Measurements from ENCODE around the gene REV1.

GRCh38 chr2:99504844-99505584 lies 15.2 kb upstream of the REV1 start:
- TF ChIP-seq TBP (IDR thresholded peaks at IDR 0.05; ENCODE audit: low read depth, low read length) (no peak), CTCF (IDR thresholded peaks at IDR 0.05; ENCODE audit: control extremely low read depth in 1 of 3, insufficient read depth in 1 of 3, low read depth in 1 of 3, low read length in 3 of 3) (no peak), CREB1 (IDR thresholded peaks at IDR 0.05) (no peak), SIN3A (conservative IDR thresholded peaks at IDR 0.05 in 1 of 2, IDR thresholded peaks at IDR 0.05 in 1 of 2; ENCODE audit: low read depth in 1 of 2, low read length in 2 of 2) (no peak), POLR2AphosphoS5 (IDR thresholded peaks at IDR 0.05; ENCODE audit: low read depth, low read length) (no peak), EP300 (IDR thresholded peaks at IDR 0.05; ENCODE audit: borderline replicate concordance in 1 of 2, low read depth in 2 of 2, low read length in 2 of 2) (no peak), GABPA (IDR thresholded peaks at IDR 0.05; ENCODE audit: borderline replicate concordance, insufficient read depth, low read length) (no peak), CHD2 (IDR thresholded peaks at IDR 0.05; ENCODE audit: low read length) (no peak), YY1 (IDR thresholded peaks at IDR 0.05; ENCODE audit: low read depth, low read length) (no peak), POLR2A (IDR thresholded peaks at IDR 0.05; ENCODE audit: control extremely low read depth in 1 of 2, low read depth in 2 of 2, low read length in 2 of 2) (no peak)

Measured in H1 (cell line).